ENCODE measurements around the gene ITGB4.

The ITGB4 gene

DNA sequence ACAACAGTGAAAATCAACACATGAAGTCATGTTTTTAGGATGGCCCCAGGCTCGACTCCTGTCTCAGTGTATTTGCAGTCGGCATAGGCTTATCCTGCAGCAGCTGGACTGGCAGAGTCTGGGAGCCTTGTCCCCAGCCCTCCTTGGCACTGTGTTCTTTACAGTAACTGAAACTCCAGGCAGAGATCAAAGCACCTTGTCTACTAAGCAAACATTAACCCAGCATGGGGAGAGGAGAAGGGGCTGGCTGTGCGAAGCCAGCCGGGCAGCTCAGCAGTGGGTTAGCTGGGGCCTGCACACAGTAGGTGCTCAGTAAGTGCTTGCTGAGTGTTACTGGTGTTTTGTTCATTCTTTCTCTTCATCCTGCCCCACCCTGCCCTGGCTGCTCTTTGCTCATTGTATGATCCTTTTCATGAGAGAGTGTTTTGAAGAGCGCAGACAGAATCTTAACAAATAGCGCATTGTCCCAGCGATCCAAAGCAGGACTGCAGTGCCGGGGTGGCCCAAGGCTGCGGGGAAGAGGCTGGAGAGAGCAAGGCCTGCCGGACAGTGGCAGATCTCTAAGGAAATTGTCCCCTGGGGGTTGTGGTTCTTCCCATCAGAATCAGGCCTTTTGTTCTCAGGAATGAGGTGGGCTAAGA, 23.5 kb upstream of the ITGB4 start:
- DNase-seq (ENCODE audit: low read depth): no peak

DNA sequence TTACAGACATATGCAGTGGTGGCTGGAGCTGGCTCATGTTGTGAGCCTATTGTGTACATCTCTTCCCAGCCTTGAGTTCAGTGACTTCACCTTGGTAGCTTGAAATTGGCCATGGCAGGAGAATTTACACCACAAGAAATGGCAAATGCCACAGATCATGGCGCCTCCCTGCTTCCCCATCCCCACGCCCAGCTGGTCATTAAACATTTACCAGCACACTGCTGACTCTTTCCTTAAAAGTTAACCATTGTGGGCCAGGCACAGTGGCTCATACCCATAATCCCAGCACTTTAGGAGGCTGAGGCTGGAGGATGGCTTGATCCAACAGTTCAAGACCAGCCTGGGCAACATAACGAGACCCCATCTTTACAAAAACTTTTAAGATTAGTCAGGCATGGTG, 22.6 kb upstream of the ITGB4 start:
- no peak for DNase-seq (ENCODE audit: low read depth)

DNA sequence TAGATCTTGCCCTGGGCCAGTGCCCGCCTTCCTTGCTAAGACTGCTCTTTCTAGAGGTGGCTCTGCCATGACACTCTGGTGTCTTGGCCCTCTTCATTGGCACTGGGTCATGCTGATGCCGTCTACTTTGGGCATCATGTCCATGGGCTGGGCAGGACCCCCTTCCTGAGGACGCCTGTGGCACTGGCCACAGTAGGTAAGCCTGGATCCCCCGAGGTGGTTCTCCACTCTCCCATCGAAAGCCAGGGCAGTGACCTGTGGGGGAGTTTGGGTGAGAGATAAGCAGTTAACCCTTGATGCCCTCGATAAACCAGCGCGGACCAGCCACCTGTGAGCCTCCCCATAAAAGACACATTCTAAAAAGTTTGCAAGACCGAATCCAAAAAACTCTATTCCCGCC, 20.0 kb upstream of the ITGB4 start:
- DNase-seq (ENCODE audit: low read depth): no peak

DNA sequence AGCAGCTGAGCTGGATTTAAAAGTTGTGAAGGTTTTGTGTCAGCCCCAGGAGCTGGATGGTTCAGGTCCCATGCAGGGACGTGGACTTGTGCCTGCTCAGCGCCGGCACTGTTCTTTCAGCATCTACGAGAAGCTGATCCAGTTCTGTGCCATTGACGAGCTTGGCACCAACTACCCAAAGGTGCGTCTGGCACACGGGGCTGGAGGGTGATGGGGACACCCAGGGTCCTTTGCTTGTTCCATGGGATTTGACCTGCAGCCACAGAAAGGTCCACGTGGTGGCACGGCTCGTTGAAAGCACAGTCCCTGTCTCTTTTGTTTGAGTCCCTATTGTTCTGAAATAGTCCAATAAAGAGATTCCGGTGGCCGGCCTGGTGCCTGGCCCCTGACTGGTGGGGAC, 18.1 kb upstream of the ITGB4 start:
- no peak for DNase-seq (ENCODE audit: low read depth)

DNA sequence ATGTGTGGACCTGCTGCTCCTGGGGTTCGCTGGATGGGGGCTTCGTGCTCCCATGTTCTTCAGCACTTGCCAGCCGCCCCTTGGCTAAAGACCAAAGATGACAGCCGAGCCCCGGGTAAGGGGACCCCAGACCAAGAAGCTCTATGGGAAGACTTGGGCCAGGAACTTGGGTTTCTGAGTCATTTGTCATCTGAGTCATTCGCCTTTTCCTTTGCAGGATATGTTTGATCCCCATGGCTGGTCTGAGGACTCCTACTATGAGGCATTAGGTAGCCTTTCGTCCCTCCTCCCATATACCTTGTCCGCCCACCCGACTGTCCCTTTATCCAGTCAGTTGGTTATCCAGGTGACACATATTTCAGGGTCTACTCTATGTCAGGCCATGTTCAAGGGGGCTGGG, 17.7 kb upstream of the ITGB4 start:
- DNase-seq (ENCODE audit: low read depth): no peak

DNA sequence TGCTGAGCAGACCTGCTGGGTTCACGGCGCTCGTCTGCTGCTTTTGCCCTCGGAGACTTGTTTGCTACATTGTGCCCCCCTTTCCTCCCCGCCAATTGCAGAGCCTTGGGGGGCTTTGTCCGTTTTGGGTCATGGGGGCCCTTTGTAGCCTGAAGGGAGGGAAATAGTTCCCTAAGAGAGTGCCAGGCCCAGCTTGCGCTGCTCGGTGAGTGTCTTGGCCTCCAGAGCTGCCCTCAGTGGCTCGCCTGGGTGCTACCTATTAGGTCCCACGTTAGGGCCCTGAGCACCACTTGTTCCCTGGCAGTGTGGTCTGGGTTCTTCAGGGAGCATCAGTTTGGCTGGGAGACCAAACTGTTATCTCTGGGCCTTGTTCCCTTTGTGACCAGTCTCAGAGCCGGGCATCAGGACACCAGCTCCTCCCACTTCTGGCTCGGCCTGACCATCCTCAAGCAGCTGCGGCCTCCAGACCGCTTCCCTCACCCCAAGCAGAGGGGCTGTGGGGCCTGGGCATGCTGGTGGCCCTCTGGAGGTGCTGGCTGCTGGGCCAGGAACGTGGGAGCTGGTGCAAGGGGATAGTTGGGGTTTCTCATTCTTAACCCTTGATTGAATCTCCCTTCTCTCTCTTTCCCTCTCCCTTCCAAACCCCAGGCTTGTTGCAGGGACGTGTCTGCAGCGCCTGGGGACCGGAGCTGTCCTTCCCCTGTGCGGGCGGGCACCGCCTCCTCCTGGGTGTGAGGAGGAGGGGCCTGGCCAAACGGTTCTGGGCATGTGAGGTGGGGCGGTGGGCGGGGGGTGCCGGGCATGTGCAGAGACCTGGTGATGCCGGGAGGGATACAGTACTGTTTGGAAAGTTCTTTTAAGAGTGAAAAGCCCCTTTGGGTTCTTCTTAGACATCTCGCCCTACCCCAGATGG, 16.0 kb upstream of the ITGB4 start:
- no peak for DNase-seq (ENCODE audit: low read depth)

DNA sequence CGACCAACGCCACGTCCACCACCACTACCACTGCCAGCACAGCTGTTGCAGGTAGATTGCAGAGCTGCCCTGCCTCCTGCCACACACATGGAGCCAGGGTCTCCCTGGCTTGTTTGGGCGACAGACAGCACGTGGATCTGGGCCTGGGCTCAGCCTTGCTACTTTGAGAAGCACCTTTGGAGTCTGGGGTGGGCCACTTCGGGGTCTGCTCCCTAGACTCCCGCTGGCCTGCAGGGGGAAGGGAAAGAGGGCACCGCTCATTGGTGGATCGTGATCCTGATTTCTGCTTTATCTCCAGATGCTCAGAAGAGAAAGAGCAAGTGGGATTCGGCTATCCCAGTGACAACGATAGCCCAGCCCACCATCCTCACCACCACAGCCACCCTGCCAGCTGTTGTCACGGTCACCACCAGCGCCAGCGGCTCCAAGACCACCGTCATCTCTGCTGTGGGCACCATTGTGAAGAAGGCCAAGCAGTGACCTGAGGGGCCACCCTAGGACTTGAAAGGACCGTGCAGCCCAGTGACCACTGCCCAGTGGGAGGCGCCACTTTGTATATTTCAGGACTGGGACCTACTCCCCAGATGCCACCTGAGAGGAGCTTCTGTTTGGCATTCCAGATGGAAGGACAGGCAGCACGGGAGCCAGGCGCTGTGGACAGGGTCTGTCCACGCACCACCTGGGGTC, 15.1 kb upstream of the ITGB4 start:
- DNase-seq (ENCODE audit: low read depth): no peak

DNA sequence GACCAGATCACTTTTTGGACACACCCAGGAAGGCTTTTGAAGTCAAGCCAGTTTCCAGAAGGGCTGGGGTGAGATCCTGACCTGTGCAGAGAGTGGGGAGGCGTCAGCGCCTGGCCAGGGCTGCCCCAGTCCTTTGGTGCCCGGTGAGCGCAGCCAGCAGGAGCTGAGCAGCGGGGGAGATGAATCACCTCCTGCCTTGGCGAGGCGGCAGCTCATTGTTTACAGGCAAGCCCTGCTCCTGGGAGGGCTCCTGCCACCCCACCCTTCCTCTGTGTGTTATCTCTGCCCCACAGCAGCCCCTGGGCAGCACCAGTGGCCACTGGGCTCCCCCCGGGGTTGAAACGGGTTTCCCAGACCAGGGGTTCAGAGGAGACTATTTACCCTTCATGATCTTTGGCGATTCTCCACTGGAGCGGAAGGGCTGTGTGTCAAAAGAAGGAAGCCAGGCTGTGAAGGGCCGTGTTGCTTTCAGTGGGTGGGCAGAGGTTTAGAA, 14.1 kb upstream of the ITGB4 start:
- peak; percentile 78 for DNase-seq (ENCODE audit: low read depth)

DNA sequence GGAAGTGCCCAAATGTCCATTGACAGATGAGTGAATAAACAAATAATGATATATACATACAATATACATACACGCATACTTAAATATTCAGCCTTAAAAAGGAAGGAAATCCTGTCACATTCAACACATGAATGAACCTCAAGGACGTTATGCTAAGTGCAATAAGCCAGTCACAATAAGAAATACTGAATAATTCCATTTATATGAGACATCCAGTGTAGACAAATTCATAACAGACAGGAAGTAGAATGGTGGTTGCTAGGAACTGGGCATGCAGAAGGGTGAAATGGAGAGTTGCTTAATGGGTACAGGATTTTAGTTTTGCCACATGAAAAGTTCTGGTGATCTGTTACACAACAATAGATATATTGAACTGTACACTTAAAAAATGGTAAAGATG, 8.8 kb upstream of the ITGB4 start:
- DNase-seq (ENCODE audit: low read depth): no peak

DNA sequence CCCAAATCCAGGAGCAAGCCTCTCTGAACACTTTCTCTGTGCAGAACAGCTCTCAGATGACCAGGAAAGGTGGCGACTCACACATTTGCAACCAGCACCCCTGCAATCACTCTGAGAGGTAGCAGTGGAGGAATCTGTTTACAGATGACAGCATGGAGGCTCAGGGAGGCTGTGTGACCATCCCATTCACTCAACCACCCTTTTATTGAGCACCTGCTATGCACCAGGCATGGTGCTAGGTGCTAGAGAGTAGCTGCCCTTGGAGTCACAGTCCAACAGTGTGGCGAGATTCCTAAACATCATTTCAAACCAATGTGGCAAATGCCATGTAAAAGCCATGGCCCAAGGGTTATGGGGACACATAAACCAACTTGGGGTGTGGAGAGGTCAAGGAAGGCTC, 1.5 kb upstream of the ITGB4 start:
- DNase-seq (ENCODE audit: low read depth): no peak

DNA sequence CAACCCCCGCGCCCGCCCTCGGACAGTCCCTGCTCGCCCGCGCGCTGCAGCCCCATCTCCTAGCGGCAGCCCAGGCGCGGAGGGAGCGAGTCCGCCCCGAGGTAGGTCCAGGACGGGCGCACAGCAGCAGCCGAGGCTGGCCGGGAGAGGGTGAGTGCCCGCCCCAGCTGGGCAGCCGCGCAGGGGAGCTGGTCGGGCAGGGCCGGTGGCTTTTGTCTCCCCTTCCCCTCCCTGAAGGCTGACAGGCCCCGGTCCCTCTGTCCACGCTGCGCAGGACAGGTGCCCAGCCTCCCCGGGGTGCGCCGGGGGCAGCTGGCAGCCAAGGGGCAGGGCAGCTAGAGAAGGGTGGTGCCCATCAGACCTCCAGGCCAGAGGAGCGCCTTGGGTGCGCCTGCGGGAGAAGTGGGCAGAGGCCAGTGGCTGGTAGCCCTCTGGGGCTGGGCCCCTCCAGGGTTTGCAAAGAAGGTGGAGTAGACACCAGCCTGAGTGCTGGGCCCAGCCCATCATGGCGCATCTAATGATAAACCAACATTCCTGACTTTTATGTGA, 278 bp downstream of the ITGB4 start:
- no peak for DNase-seq (ENCODE audit: low read depth)

DNA sequence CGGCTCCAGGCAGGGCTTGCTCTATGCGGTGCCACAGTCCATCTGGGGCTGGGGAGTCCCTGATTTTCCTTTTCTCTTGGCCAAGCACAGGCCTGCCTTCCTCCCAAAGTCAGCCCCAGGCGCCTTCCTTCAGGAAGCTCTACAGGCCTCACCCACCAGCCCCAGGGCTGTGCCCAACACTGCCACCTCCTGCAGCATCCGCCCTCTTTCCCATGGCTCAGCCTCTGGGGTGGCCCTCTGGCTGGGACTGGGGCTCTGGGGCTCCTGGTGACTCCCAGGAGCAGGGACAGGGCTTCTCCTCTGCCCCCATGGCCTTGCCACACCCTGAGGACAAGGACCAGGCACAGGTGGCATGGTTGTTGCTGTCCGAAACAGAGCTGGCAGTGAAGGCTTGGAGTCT, 817 bp downstream of the ITGB4 start:
- no peak for DNase-seq (ENCODE audit: low read depth)

DNA sequence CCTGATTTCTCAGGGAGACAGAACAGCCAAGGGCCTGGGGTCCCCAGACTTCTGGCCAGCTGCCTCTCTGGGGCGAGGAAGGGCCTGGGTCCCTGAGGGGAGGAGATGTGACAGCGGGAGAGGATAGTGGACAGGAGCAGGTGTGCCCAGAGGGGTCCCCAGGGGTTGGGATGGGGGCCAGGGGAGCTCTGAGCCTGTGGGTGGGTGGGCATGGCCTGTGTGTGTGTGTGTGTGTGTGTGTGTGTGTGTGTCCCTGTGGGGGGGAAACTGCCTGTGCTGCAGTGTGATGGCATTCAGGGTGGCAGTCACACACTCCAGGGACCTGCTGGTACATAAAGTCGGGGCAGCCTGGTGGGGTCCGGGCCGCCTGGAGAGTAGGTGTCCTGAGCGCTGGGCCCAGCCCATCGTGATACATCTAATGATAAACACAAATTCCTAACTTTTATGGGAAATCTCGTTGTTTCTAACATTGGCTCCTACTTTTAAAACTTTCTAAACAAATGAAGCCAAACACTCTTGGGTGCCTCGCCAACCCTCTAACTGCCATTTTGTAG, 1.4 kb downstream of the ITGB4 start:
- no peak for DNase-seq (ENCODE audit: low read depth)

DNA sequence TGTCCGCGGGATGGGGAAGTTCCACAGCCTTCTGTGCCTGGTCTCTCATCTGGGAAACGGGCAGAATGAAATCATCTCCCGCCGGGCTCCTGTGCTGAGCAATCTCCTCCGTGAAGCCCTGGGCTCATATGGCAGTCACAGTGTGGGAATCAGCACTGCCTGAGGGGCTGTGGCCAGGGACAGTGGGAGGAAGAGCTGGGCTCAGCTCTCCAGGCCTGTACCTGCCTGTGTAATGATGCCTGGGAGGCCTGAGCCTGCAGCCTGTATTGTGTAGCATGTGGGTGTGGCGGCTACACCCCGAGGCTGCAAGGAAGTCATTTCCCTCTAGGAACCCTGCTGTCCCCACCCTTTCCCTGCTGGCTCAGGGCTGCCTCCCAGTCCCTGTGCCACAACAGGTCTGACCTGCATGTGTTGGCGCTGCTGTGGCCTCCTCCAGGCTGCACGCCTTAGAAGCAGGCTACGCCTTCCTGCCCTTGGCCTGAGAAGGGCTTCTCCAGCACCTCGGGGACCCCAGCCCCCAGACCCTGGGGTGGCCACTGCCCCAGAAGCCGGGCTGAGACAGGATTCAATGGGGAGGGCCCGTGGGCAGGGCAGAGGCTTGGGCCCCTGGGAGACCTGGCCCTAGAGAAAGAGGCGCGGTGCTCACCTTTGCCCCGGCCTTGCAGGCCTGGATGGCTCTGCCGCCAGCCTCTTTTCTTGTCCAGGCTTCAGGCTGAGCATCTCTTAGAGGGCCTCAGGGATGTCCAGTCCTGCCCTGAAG, 2.1 kb downstream of the ITGB4 start:
- no peak for DNase-seq (ENCODE audit: low read depth)

DNA sequence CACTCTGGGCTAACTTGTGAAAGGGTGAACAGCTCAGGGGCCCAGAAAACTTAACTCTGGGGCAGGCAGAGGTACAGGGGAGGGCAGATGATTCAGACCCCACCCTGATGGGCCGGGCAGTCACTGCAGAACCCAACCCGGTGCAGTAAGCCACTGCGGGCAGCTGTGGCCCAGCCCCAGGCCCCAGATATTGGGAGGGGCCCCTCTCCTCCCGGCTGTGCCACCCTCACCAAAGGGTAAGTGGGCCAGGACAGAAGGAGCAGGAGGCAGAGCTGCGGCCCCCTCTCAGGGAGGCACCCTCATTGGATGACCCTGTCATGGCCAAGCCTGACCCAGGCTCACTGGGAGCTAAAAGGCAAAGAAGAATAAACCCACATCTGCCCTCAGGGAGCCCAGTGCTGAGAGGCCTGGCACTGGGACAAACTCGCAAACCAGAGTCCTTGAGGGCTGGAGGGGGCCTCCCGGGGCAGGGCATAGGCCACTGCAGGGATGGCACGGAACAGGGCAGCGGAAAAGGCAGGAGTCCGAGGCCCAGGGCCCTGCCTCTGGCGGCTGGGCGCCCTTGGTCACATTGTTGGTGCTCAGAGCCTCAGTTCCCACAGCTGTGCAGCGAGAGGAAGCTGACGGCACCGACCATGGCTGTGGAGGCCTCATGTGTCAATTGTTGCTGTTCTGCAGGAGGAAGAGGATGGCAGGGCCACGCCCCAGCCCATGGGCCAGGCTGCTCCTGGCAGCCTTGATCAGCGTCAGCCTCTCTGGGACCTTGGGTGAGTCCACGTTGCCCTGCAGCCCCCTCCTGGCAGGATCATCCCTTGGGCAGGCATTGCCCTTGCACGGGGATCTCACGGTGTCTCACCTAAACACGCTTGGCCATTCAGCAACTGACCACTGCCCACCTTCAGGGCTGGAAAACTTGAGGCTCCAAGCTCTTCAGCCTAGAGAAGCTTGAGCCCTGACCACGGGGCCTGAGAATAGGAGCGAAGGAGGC, 3.1 kb downstream of the ITGB4 start:
- no peak for DNase-seq (ENCODE audit: low read depth)

DNA sequence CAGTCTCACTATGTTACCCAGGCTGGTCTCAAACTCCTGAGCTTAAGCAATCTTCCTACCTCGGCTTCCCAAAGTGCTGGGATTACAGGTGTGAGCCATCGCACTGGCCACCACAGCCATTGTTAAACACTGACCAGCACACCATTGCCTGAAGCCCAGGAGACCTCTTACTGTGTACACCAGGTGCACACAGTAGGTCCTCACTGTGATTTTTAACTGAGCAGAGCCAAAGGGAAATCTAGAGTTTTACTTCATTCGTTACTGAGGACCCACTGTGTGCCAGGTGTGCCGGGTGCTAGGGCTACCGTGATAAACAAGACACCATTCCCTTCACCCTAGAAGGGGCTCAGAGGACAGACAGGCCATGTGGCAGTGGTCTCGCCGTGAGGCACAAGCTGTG, 4.2 kb downstream of the ITGB4 start:
- DNase-seq (ENCODE audit: low read depth): no peak

DNA sequence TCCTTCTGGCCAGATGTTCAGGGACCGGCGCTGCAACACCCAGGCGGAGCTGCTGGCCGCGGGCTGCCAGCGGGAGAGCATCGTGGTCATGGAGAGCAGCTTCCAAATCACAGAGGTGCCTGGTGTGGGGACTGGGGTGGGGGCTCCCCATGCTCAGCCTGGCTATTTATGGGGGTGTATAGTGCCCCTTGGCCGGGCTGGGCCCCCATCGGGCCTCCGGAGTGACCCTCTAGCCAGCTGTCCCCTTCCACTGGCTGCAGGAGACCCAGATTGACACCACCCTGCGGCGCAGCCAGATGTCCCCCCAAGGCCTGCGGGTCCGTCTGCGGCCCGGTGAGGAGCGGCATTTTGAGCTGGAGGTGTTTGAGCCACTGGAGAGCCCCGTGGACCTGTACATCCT, 6.1 kb downstream of the ITGB4 start:
- DNase-seq (ENCODE audit: low read depth): no peak

DNA sequence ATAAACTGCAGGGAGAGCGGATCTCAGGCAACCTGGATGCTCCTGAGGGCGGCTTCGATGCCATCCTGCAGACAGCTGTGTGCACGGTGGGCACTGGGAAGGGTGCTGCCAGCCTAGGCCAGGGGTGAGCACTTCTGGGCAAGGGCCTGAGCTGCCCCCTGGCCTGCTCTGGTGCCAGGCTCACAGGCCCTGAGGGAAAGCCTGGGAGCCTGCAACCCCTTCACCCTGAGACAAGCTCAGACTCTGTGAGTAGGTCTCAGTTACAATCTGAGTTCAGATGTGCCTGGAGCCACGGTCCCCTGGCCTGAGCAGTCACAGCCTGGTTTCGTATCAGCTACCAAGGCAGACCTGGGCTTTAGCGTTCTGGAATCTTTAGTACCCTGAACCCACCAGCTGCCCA, 8.1 kb downstream of the ITGB4 start:
- no peak for DNase-seq (ENCODE audit: low read depth)

DNA sequence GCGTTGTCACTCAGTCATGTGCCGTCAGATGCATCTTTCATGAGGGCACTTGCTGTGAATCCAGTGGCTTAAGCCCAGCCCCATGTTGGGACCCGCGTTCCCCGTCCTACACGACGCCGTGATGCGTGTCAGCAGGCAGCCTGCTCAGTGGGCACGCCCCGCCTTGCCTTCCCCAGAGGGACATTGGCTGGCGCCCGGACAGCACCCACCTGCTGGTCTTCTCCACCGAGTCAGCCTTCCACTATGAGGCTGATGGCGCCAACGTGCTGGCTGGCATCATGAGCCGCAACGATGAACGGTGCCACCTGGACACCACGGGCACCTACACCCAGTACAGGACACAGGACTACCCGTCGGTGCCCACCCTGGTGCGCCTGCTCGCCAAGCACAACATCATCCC, 8.8 kb downstream of the ITGB4 start:
- DNase-seq (ENCODE audit: low read depth): no peak

DNA sequence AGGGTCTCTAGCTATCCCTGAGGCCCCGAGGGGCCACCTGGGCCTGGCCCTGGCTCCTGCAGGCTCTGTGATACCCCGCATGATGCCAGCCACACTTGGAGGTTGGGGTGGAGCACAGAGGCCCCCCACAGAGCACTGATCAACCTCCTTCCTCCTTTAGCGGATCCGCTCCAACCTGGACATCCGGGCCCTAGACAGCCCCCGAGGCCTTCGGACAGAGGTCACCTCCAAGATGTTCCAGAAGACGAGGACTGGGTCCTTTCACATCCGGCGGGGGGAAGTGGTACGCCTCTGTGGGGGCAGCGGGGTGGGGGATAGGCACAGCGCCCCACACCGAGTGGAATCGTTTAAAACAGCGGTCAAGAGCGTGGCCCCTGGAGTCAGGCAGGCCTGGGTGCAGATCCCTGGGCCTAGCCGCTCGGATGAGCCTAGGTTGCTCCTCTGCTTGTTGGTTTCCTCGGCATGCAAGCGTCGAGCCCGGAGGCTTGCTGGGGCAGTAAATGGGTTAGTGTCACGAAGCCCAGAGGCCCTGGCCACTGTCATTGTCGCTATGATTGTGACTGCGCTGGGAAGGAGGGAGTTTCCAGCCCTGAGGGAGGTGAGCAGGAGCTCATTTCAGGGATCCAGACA, 9.9 kb downstream of the ITGB4 start:
- no peak for DNase-seq (ENCODE audit: low read depth)

Data from CMK (cell line).